Effector memory CD4-positive, alpha-beta T cell (primary cell): ENCODE data around the gene APP.

Source experiments
- DNase-seq, 3 donors: peaks; one replicate each; pipeline ENCODE4 v3.0.0-alpha.2; 2020
- H3K27ac ChIP-seq: 2 replicates; pipeline ENCODE4 v1.7.0; 2013; ENCODE audit warnings: mild to moderate bottlenecking, low read length, moderate library complexity; ENCODE audit not compliant: insufficient read depth, poor library complexity, severe bottlenecking
- H3K27me3 ChIP-seq: replicated peaks from 2 replicates; pipeline ENCODE4 v1.7.0; 2013; ENCODE audit warnings: mild to moderate bottlenecking, low read length; ENCODE audit not compliant: insufficient read depth, control insufficient read depth, poor library complexity, severe bottlenecking
- H3K36me3 ChIP-seq: 2 replicates; pipeline ENCODE4 v1.7.0; 2013; ENCODE audit warnings: mild to moderate bottlenecking, low read length, moderate library complexity; ENCODE audit not compliant: control insufficient read depth, insufficient read depth
- H3K4me1 ChIP-seq: 2 replicates; pipeline ENCODE4 v1.7.0; 2013; ENCODE audit warnings: low read length, mild to moderate bottlenecking; ENCODE audit not compliant: control insufficient read depth, insufficient read depth, poor library complexity, severe bottlenecking
- H3K4me3 ChIP-seq: 2 replicates; pipeline ENCODE4 v1.7.0; 2013; ENCODE audit warnings: low read length, low read depth, mild to moderate bottlenecking; ENCODE audit not compliant: insufficient read depth, poor library complexity, severe bottlenecking
- H3K9me3 ChIP-seq: 2 replicates; pipeline ENCODE4 v1.7.0; 2013; ENCODE audit warnings: mild to moderate bottlenecking, low read length, moderate library complexity; ENCODE audit not compliant: control insufficient read depth

APP gene

DNA sequence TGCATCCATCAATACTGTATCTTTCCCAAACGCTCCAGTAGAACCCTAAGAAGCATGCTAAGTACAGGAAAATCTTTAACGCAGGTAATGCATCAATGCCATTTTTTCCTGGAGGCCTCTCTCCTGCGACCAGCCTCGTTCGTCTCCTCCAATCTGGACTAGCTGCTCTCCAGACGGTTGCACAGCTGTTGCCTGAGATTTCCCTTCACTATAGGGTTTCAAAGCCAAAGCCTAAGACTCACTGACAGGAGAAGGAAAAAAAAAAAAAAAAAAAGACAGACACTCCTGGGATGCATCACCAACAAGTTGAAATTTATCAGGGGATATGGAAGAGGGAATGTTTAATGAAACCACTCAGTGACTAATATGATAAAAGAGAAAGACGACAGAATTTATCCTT, 93.0 kb downstream of the APP start:
- no peaks in the 10 kb centered on the region for H3K9me3 ChIP-seq
- no peaks in the 10 kb centered on the region for H3K4me1 ChIP-seq
- H3K36me3 ChIP-seq = no peaks in the 10 kb centered on the region
- no peak for DNase-seq
- no peak overlapping the region for H3K4me3 ChIP-seq
- H3K27ac ChIP-seq = no peak overlapping the region
- H3K27me3 ChIP-seq = no peaks in the 10 kb centered on the region

DNA sequence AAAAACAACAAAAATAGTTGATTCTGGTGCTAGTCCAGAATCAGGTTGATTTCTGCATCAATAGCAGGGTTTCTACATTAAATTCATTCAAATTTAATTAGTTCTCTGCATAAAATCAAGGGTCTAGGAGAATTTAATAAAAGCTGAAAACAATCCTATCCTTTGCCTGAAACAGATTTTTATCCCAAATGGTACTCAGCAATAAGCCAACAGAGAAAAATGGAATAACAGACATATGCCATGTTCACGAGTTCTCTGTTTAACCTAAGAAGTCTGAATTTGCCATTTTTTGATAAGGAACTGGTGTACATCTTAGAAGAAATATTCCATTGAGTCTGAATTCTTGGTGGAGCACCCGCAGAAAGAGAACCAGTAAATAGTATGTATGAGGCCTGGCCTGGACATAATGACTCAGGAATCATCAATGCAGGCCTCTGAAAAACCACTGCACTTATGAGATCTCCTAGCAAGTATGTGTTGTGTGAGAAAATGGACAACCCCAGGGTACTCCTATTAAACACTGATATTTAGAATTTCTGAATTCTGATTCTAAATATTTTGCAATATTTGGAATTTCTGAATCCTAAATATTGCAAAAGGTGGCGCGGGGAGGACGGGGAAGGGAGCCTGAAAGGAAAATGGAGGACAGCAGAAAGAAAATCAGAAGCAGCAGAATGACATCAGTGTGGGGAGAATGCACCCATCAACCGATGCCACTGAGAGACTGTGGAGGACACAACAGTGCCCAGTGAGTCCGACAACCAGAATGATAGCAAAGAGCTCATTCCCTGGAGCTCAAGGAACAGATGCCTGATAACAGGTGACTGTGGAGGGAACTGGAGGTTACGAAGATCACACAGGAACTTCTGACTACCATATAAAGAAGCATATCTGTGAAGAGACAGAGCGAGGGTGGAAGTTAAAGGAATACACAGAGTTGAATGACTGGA, 97.6 kb downstream of the APP start:
- Histone ChIP-seq H3K4me1 (peaks cover 5% of the 10 kb centered on the region), H3K36me3 (no peaks in the 10 kb centered on the region), H3K4me3 (no peak overlapping the region), H3K27me3 (no peaks in the 10 kb centered on the region), H3K27ac (no peak overlapping the region), H3K9me3 (no peaks in the 10 kb centered on the region)
- no peak for DNase-seq

DNA sequence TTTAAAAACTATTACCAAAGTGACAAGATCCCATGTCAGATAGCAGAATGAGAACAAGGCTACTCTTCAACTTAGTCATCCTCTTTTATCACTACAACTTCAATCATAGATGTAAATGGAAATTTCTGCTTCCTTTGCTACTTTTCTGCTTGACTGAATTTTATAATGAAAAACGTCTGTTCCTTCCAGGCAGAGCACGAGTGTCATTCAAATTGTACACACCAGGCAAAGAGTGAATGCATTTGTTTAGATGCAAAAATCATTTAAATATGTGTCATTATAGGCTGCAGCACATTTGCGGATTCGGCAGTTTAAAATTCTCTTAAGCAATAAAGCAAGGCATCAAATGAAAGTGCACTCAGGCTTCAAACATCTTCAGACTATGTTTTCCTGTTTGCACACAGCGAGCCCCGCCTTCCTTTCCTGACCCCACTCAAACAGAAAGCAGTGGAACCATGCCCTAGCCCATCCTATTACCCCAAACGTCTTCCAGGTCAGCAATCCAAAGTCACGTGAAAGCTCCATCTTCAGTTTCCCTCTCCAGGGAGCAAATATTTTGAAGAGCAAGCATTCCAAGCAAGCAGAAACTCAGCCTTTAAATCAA, 99.6 kb downstream of the APP start:
- Histone ChIP-seq H3K4me3 (peak overlapping the region; percentile 28), H3K9me3 (no peaks in the 10 kb centered on the region), H3K4me1 (peaks cover 5% of the 10 kb centered on the region), H3K27me3 (no peaks in the 10 kb centered on the region), H3K36me3 (no peaks in the 10 kb centered on the region), H3K27ac (no peak overlapping the region)
- no peak for DNase-seq

DNA sequence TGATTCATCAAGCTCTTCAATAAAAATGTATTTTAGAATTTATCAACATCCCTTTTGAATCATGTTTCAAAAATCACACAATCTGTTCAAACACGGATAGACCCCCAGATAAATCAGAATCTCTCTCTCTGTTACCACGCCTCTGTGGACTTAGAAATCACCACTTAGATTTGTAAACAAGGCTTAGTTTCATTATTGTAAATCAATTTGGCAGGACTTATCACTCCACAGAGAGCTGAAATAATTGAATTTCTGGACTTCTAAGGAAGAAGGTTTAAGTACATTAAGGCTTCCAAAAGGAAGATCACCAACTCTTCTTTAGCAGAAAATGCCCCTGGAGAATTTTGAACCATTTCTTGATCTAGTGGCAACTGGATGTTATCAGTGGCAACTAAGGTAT, 100.4 kb downstream of the APP start:
- no peak overlapping the region for H3K27ac ChIP-seq
- H3K4me1 ChIP-seq = peaks cover 5% of the 10 kb centered on the region
- DNase-seq = no peak
- H3K4me3 ChIP-seq = no peak overlapping the region
- H3K9me3 ChIP-seq = no peaks in the 10 kb centered on the region
- no peaks in the 10 kb centered on the region for H3K36me3 ChIP-seq
- no peaks in the 10 kb centered on the region for H3K27me3 ChIP-seq

DNA sequence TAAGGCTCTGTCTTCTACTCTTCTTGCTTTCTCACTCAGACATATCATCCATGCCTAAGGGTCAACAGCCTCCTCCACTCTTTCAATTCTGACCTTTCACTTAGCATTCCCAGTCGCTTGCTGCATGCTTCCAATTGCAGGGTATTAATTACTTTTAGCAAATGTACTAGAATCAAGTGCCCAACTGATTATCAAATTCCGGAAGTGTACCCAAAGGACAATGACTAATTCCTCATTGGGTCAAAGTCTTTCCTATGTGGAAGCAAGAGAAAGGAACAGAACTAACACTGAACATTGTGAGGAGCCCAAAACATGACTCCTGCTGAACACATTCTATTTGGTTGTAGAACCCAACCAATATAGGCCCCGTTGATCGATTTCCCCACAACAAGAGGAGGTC, 101.8 kb downstream of the APP start:
- no peaks in the 10 kb centered on the region for H3K36me3 ChIP-seq
- H3K27me3 ChIP-seq = no peaks in the 10 kb centered on the region
- H3K27ac ChIP-seq = no peak overlapping the region
- DNase-seq = no peak
- H3K4me3 ChIP-seq = no peak overlapping the region
- peaks cover 5% of the 10 kb centered on the region for H3K4me1 ChIP-seq
- H3K9me3 ChIP-seq = no peaks in the 10 kb centered on the region

DNA sequence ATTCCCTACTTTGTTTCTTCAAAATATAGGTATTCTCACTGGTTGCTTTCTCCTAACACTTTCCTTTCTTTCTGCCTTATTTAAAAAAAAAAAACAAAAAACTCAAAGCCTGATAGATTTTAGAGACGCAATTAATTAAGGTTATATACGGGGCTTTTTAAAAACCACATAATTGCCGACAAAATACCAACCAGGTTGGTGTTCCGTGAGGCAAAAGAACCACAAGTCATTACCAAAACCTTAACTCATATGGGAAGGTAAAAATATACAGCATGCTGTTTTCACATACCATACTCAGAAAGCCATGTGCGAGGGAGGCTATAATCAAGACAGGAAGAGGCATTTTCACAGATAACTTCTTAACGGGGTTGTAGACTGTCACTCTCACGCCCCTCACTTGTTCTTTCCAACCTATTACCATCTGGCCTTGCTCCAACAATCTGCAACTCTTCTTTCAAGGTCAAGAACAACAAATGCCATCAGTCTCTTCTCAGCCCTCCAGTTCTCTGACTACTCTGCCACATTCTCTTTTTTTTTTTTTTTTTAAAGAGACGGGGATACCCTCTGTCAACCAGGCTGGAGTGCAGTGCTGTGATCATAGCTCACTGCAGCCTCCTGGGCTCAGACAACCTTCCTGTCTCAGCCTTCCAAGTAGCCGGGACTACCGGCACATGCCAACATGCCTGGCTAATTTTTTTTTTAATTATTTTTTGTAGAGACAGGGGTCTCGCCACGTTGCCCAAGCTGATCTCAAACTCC, 102.6 kb downstream of the APP start:
- H3K27ac ChIP-seq = no peak overlapping the region
- DNase-seq = no peak
- H3K27me3 ChIP-seq = no peaks in the 10 kb centered on the region
- H3K4me3 ChIP-seq = no peak overlapping the region
- no peaks in the 10 kb centered on the region for H3K36me3 ChIP-seq
- no peaks in the 10 kb centered on the region for H3K9me3 ChIP-seq
- peaks cover 5% of the 10 kb centered on the region for H3K4me1 ChIP-seq

DNA sequence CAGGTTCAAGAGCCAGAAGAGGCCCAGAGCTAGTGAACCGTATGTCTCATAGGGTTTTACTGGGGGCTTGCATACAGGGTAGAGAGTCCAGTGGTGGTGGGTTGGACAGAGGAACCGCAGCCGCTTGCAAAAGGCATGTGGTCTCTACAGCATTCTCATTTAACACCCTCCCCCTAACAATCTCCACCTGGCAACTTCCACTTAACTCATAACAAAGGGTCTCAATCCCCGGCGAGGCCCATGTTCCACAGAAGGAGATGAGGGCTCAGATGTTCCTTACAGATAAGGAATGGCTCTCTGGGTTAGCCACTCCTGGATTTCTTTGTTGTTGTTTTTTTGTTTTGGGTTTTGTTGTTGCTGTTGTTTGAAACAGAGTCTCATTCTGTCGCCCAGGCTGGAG, 106.1 kb downstream of the APP start:
- DNase-seq = no peak
- no peak overlapping the region for H3K27ac ChIP-seq
- no peak overlapping the region for H3K4me3 ChIP-seq
- H3K27me3 ChIP-seq = no peaks in the 10 kb centered on the region
- H3K4me1 ChIP-seq = no peaks in the 10 kb centered on the region
- no peaks in the 10 kb centered on the region for H3K9me3 ChIP-seq
- H3K36me3 ChIP-seq = no peaks in the 10 kb centered on the region

DNA sequence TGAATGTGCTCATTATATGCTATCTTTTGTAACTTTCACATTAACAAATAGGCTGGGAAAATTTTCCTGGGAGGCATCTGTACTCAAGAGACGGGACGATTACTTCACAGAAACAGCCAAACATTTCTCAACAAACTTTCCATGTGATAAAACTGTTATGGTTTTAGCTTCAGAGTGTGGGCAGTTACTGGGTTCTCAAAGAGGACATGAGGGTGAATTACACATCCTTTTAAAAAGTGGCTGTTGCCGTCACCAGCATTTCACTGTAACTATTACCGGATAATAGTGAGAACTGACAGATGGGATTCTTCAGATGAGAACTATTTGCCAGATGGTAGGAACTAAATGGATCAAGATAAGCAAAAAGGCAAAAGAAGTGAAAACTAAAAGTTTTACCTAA, 109.1 kb downstream of the APP start:
- H3K36me3 ChIP-seq = no peaks in the 10 kb centered on the region
- no peaks in the 10 kb centered on the region for H3K9me3 ChIP-seq
- no peak overlapping the region for H3K27ac ChIP-seq
- H3K27me3 ChIP-seq = no peaks in the 10 kb centered on the region
- H3K4me1 ChIP-seq = no peaks in the 10 kb centered on the region
- no peak overlapping the region for H3K4me3 ChIP-seq
- DNase-seq = no peak

DNA sequence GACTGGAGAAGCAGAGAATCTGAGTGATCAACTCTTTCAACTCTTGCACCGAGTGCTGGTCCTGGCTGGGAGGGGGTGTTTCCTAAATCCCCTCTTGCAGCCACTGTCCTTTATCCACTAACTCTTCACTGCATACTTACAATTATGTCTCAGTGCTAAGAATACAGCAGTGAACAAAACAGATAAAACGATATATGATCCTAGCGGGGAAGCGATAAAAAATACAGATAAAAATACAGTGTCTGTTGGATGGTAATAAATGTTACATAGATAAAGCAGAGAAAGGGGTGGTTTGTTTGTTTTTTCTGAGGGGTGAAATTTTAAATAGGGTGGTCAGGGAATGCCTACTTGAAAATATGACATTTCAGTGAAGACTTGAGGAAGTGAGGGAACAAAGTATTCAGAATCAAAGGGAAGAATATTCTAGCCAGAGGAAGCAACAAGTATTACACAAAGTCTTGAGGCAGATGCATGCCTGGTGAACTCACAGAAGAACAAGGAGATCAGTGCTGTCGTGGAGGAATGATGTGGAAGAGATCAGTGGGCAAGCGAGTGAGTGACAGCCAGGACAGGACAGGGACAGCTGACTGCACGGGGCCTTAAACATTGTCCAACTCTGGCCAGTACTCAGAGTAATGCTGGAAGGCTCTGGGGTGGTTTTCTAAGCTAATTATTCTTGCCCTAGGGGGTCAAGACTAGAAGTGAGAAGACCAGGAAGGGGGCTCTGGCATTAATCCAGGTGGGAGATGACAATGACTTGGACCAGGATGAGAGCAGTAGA, 110.0 kb downstream of the APP start:
- no peak for DNase-seq
- H3K27ac ChIP-seq = no peak overlapping the region
- H3K27me3 ChIP-seq = no peaks in the 10 kb centered on the region

More for the DNA sequence above, 110.0 kb downstream of the APP start:
- no peaks in the 10 kb centered on the region for H3K36me3 ChIP-seq
- no peaks in the 10 kb centered on the region for H3K4me1 ChIP-seq
- H3K9me3 ChIP-seq = no peaks in the 10 kb centered on the region
- H3K4me3 ChIP-seq = no peak overlapping the region
